ENCODE measurements around the gene CT47C1. TPM values are rescaled to one million over a fixed set of nuclear protein-coding genes. Genes with fewer than 3 reads are reported as not detected.

Gene CT47C1
- total RNA-seq, 1 donor from 2014 or later = not detected

- FAIRE-seq (no peak), DNase-seq (ENCODE audit: low spot score in 2 of 2) (no peak)
Measured at GRCh38 chrX:119073200-119073905, 560 bp downstream of the CT47C1 start.

DNA sequence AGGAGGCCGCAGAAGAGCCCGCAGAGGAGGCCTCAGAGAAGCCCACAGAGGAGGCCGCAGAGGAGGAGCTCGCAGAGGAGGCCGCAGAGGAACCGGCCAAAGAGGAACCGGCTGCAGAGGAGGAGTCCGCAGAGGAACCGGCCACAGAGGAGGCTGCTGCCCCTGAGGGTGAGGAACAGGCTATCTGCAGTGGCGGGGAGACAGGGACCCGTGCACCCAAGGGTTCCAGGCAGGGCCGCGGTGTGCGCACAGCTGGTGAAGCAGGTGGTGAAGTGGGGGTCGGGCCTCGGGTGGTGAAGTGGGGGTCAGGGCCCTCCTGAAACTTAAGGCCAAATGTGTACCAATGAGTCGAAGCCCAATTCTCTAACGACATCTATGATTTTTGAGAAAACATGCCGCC, 1.1 kb downstream of the CT47C1 start:
- FAIRE-seq (no peak), DNase-seq (ENCODE audit: low spot score in 2 of 2) (no peak)

GRCh38 chrX:119075270-119076025, 2.7 kb downstream of the CT47C1 start:
- no peak for FAIRE-seq
- no peak for DNase-seq (ENCODE audit: low spot score in 2 of 2)

- FAIRE-seq (no peak), DNase-seq (ENCODE audit: low spot score in 2 of 2) (no peak)
Measured at GRCh38 chrX:119082278-119082677, 9.5 kb downstream of the CT47C1 start.

DNA sequence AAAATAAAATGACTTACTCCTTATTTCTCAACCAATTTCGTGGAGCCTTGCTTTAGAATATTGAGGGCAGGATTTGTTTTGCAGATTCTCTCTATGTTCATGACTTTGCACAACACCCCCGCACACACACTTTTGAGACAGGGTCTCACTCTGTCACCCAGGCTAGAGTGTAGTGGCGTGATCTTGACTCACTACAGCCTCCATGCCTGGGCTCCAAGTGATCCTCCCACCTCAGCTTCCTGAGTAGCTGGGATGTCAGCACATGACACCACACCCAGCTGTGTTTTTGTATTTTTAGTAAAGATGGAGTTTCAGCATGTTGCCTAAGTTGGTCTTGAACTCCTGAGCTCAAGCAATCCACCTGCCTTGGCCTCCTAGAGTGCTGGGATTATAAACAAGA, 12.0 kb downstream of the CT47C1 start:
- no peak for DNase-seq (ENCODE audit: low spot score in 2 of 2)
- no peak for FAIRE-seq

- DNase-seq (ENCODE audit: low spot score in 2 of 2) = no peak
- FAIRE-seq = no peak
Measured at GRCh38 chrX:119087121-119087520, 14.3 kb downstream of the CT47C1 start.

- DNase-seq (ENCODE audit: low spot score in 2 of 2) (no peak), FAIRE-seq (no peak)
Measured at GRCh38 chrX:119089619-119090018, 16.8 kb downstream of the CT47C1 start.

GRCh38 chrX:119090627-119091026, 17.8 kb downstream of the CT47C1 start:
- DNase-seq (ENCODE audit: low spot score in 2 of 2) = no peak
- FAIRE-seq = no peak

DNA sequence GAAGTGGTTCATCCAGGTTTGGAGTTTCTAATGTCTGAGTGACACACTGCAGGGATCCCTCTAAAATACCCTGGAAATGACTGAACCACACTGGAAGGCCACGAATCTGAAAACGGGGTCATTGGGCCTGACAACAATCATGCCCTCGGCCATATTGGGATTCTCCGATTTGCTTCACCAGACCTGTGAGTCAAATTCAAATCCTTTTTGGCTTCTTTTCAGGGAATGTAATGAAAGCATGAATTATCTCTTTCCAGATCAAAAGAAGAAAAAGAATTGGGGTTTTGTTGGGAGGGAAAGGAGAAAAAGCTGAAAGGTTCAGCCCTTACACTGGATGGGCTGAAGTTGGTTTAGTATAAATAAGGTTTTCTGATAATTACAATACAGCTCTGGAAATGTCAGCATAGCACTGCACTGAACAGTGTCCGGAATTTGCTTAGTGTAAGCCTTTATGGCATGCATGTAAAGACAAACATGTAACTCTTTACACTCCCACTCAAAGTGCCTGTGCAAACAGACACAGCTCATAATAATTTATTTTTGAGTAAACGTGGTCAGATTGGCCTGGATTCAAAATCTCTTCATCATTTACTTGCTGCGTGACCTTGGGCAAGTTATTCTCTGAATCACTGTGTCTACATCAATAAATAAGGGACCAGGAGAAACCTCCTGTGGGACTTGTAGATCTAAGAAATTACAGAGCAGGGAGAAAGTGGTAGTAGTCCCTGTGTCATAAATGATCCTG, 21.4 kb downstream of the CT47C1 start:
- FAIRE-seq (no peak), DNase-seq (ENCODE audit: low spot score in 2 of 2) (no peak)

DNA sequence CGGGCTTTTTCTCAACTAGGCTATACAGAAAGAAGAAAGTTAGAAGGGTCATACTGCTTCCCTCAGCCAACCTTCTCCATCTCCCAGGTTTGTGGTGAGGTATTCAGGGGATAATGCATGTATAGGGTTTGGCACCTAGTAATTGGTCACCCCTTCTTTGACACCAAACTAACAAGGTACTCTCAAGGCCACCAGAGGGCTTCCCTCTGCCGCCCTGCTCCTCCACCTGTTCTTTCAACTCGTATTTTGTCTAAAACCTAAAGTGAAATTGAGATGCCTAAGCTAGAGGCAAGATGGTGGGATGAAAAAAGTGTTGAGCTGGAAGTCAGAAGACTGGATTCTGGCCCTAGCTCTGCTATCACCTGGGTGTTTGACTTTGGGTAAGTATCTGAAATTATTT, 22.0 kb downstream of the CT47C1 start:
- FAIRE-seq (no peak), DNase-seq (ENCODE audit: low spot score in 2 of 2) (no peak)

- no peak for FAIRE-seq
- DNase-seq (ENCODE audit: low spot score in 2 of 2) = no peak
Measured at GRCh38 chrX:119095936-119096335, 23.1 kb downstream of the CT47C1 start.

GRCh38 chrX:119101168-119101567, 28.4 kb downstream of the CT47C1 start:
- FAIRE-seq (no peak), DNase-seq (ENCODE audit: low spot score in 2 of 2) (no peak)

DNA sequence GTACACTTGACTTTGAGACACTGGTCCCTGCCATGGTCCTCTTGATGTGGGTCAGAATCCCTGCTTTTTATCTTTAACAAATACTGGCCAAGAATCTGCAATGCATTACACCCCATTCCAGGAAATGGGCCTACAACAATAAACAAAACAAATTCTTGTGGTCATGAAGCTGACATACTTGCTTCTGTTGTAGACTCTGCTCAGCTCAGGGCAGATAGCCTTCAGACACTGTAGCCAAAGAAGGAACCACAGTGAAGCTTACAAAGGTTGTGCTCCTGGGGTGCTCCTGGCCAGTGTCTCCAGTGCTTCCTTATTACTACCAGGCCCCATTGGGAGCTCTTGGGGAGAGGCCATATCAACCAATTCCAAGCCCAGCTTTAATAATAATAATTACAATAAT, 33.0 kb downstream of the CT47C1 start:
- DNase-seq (ENCODE audit: low spot score in 2 of 2) = no peak

GRCh38 chrX:119107206-119107605, 34.4 kb downstream of the CT47C1 start:
- DNase-seq (ENCODE audit: low spot score in 2 of 2) (no peak), FAIRE-seq (no peak)

More for the DNA sequence above, 33.0 kb downstream of the CT47C1 start:
- no peak for FAIRE-seq

- no peak for FAIRE-seq
Measured at GRCh38 chrX:119118780-119119395, 46.1 kb downstream of the CT47C1 start.

GRCh38 chrX:119121341-119121740, 48.5 kb downstream of the CT47C1 start:
- no peak for FAIRE-seq

More at GRCh38 chrX:119118780-119119395, 46.1 kb downstream of the CT47C1 start:
- peak in 1 of 2 donors; percentile 26 for DNase-seq (ENCODE audit: low spot score in 2 of 2)

More at GRCh38 chrX:119121341-119121740, 48.5 kb downstream of the CT47C1 start:
- DNase-seq (ENCODE audit: low spot score in 2 of 2) = no peak

Other genes with a start within 250 kb of the CT47C1 start
- gene ZCCHC12, start 249.2 kb upstream of the CT47C1 start, total RNA-seq = 61.6 TPM
- 1.6 TPM for gene LONRF3, start 98.4 kb upstream of the CT47C1 start, total RNA-seq
- gene KIAA1210, start 54.8 kb downstream of the CT47C1 start, total RNA-seq = under 0.01 TPM
- gene PGRMC1, start 163.3 kb downstream of the CT47C1 start, total RNA-seq = 260 TPM